Right lobe of liver (tissue), 6 donors: ENCODE measurements around the gene ADAMTS3. TPM values are rescaled to one million over a fixed set of nuclear protein-coding genes. Genes with fewer than 3 reads are reported as not detected.

ENCODE experiments used
- ATAC-seq, 4 donors: fragments of 200-7000 bp; cut with Tn5 transposase; one replicate each; pipeline ENCODE4 v1.9.1; 2020; ENCODE audit warnings: mild to moderate bottlenecking in 4 of 4, moderate library complexity in 4 of 4
- DNase-seq, 3 donors: peaks; one replicate each; pipeline ENCODE4 v3.0.0-alpha.2; 2020
- H3K27ac ChIP-seq, 3 donors: fragments of 200-600 bp; one replicate each; pipeline ENCODE4 v1.8.0; 2022
- H3K27me3 ChIP-seq, 2 donors: fragments of 200-600 bp; one replicate each; pipeline ENCODE4 v1.8.0; 2022
- H3K36me3 ChIP-seq, 4 donors: fragments of 200-600 bp; sonication (generic) in 1 of 4; one replicate each; pipeline versions ENCODE4 v1.5.1 to v1.8.0; 2017 to 2022; ENCODE audit warnings: control low read depth in 1 of 4
- H3K4me1 ChIP-seq, 4 donors: fragments of 200-600 bp; sonication (generic) in 1 of 4; one replicate each; pipeline versions ENCODE4 v1.5.1 to v1.8.0; 2017 to 2022; ENCODE audit warnings: control low read depth in 1 of 4
- H3K4me3 ChIP-seq, 3 donors: fragments of 200-600 bp; one replicate each; pipeline ENCODE4 v1.8.0; 2022
- H3K9me3 ChIP-seq, 4 donors: fragments of 200-600 bp; sonication (generic) in 1 of 4; one replicate each; pipeline versions ENCODE4 v1.5.1 to v1.8.0; 2017 to 2022; ENCODE audit warnings: control low read depth in 1 of 4
- POLR2A ChIP-seq: fragments of 450-650 bp; IDR thresholded peaks from one replicate; pipeline ENCODE4 v1.6.1; 2017; ENCODE audit warnings: antibody characterized with exemption, mild to moderate bottlenecking
- WGBS: methylation state at CpG from one replicate; pipeline ENCODE4 v1.1.6; 2018; ENCODE audit warnings: low coverage, low lambda C conversion rate; ENCODE audit not compliant: insufficient coverage; ENCODE audit errors: missing lambda C conversion rate; 5-methylcytosine and 5-hydroxymethylcytosine counted together
- intact Hi-C, 2 donors: fragments of 100-400 bp; cut with DNase I; formaldehyde crosslinking; loops; one replicate each; pipeline versions ENCODE4 v1.11.2 to v1.14.1; 2022
- long read RNA-seq: library from polyadenylated mRNA; unstranded; transcript quantifications from one replicate; pipeline ENCODE4 v2.0.0, GENCODE V29; 2019
- total RNA-seq, 6 experiments: library from RNA; depleted of rRNA in 2 of 6; stranded (reverse); fragments of >200 nt in 2 of 6; fragmentation: NEBNext Ultra II Directional in 3 of 6; extraction: Animal tissue kit (Norgen Biotek cat#: 25700) in 3 of 6; gene quantifications; one replicate each; pipeline versions ENCODE4 v1.1.0 to v1.2.4, GENCODE V29; 2016 to 2023
- TF ChIP-seq, protein P1 (sequence below), 4 donors: fragments of 200-600 bp in 3 of 4; fragments of 450-650 bp in 1 of 4; IDR thresholded peaks; one replicate each; pipeline versions ENCODE4 v1.5.1 to v1.8.0; 2016 to 2022; ENCODE audit warnings: antibody characterized with exemption in 4 of 4, mild to moderate bottlenecking in 2 of 4
- donor health status: DM: no; HTN: yes; CAD: no.
- donor health status: DM: no; HTN: no; CAD: no.
- donor health status: DM: no; HTN: no; CAD: no.
- donor health status: DM: no; HTN: yes; CAD: no.
- donor health status: DM: no; HTN: yes; CAD: no.

Gene ADAMTS3
- total RNA-seq, result under 1 TPM; 0.12 to 0.64 (median 0.42) TPM
- long read RNA-seq, result 0 reads

DNA sequence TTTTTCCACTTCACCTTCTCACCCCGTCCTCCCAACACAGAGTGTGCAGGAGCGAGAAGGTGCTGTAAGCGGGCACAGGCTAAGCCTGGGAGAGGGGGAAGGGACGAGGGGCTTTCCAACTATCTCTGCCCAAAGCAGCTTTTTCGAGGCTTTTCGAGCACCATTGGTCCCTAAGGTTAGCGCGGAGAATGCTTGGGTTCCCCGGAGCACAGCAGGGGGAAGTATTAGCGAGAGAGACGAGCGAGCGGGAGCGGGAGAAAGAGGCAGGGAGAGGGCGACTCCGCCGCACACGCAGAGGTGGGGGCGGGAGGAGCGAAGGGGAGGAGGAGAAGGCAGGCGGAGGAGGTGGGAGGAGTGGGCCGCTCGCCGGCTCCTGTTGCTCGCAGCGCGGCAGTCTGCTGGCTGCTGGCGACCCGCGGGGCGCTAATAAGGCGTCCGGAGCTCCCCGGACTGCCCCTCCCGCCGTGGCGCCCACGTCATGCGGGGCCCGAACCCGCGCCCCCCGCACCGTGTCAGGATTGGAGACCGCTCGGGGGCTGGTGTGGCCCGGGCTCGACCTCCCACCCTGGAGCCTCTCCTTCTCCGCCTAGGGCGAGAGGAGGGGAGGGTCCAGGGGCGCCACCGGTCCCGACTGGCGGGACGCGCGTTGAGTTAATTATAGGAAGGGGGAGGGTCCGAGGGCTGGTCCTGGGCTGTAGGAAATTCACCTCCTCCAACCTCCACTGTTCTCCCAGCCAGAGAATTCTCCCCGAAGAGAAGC is at the start of gene ADAMTS3:
Gene ADAMTS3 (minus strand): TSS at position 263 of the 760 bp plus-strand sequence. CDS start 459 bp downstream, outside the sequence.
- H3K27me3 ChIP-seq, result peaks cover 0 to 3% of the 10 kb centered on the region in 2 donors
- peak; percentile 58 to 65 (median 60) for DNase-seq
- ATAC-seq, result peak; percentile 61 to 78 (median 70)
- TF ChIP-seq, protein P1, sequence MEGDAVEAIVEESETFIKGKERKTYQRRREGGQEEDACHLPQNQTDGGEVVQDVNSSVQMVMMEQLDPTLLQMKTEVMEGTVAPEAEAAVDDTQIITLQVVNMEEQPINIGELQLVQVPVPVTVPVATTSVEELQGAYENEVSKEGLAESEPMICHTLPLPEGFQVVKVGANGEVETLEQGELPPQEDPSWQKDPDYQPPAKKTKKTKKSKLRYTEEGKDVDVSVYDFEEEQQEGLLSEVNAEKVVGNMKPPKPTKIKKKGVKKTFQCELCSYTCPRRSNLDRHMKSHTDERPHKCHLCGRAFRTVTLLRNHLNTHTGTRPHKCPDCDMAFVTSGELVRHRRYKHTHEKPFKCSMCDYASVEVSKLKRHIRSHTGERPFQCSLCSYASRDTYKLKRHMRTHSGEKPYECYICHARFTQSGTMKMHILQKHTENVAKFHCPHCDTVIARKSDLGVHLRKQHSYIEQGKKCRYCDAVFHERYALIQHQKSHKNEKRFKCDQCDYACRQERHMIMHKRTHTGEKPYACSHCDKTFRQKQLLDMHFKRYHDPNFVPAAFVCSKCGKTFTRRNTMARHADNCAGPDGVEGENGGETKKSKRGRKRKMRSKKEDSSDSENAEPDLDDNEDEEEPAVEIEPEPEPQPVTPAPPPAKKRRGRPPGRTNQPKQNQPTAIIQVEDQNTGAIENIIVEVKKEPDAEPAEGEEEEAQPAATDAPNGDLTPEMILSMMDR (IDR thresholded peaks at IDR 0.05), result no peak
- TF ChIP-seq POLR2A, result no peak
- H3K36me3 ChIP-seq, result no peaks in the 10 kb centered on the region
- H3K4me3 ChIP-seq, result peak within 1 kb of the TSS; percentile 41 to 54 (median 53)
- peaks cover 0 to 18% (median 0%) of the 10 kb centered on the region in 4 donors for H3K4me1 ChIP-seq
- no peaks in the 10 kb centered on the region for H3K9me3 ChIP-seq
- WGBS, result under 1% methylated on average over 11 of the region's 59 CpGs
- H3K27ac ChIP-seq, result peak within 1 kb of the TSS in 2 of 3 donors; percentile 3 to 65
- intact Hi-C loops, result no loop called here

DNA sequence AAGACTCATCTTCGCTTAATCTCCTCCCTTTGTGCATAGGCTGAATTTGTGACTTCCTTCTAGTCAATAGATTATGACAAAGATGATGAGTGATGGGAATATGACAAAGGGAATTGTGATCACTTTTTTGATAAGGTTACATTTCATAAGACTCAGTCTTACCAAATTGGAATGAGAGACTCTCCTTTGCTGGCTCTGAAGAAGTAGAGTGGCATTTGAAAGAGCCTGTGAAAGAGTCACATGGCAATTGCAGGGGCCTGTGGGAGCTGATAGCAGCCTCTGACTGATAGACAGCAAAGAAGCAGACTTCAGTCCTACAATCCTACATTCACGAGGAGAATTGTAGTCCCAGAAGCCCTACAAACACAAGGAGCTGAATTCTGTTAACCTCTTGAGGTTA is 44.9 kb upstream of the ADAMTS3 start:
- Histone ChIP-seq H3K27me3 (no peaks in the 10 kb centered on the region), H3K4me3 (no peak overlapping the region), H3K36me3 (no peaks in the 10 kb centered on the region), H3K27ac (no peak overlapping the region), H3K9me3 (no peaks in the 10 kb centered on the region), H3K4me1 (no peaks in the 10 kb centered on the region)
- ATAC-seq (no peak), DNase-seq (no peak)
- 60% methylated on average over 2 of the region's 2 CpGs for WGBS
- TF ChIP-seq, protein P1 (IDR thresholded peaks at IDR 0.05), result no peak
- TF ChIP-seq POLR2A, result no peak
- intact Hi-C loops, result no loop called here

DNA sequence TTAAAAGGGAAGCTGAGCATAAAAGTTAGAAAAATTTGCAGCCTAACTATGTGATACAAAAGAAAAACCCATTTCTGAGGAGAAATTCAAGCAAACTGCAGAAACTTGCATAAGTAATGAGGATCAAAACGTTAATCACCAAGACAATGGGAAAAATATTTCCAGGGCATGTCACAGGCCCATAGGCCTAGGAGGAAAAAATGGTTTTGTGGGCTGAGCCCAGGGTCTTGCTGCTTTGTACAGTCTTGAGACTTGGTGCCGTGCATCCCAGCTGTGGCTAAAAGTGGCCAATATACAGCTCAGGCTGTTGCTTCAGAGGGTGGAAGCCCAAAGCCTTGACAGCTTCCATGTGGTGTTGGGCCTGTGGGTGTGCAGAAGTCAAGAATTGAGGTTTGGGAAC is 37.7 kb upstream of the ADAMTS3 start:
- Histone ChIP-seq H3K27ac (no peak overlapping the region), H3K4me3 (no peak overlapping the region), H3K9me3 (no peaks in the 10 kb centered on the region), H3K36me3 (no peaks in the 10 kb centered on the region), H3K27me3 (no peaks in the 10 kb centered on the region), H3K4me1 (no peaks in the 10 kb centered on the region)
- DNase-seq (no peak), ATAC-seq (no peak)
- TF ChIP-seq, protein P1 (IDR thresholded peaks at IDR 0.05), result no peak
- TF ChIP-seq POLR2A, result no peak
- intact Hi-C loops, result no loop called here
- 62% methylated on average over 2 of the region's 2 CpGs for whole genome bisulfite sequencing

DNA sequence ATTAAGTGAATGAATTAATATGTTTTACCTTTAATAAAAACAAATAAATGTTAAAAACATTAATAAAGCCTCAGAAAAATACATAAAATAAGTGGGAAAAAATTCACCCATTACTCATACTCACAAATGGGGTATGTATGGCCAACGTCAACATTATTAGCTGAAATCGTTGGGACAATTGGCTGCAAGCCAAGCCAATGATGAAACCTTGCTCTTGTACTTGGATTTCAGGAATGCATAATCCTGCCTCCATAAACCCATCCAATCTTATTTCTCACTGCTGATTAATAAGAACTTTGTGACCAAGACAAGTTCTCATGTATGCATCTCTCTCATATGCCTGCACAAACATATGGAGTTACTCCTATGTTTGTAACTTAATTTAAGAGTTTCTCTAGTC is 35.3 kb upstream of the ADAMTS3 start:
- WGBS, result 17% methylated on average over 2 of the region's 2 CpGs
- intact Hi-C loops, result no loop called here
- no peaks in the 10 kb centered on the region for H3K4me1 ChIP-seq
- no peak overlapping the region for H3K27ac ChIP-seq
- no peaks in the 10 kb centered on the region for H3K36me3 ChIP-seq
- peak in 1 of 3 donors; percentile 16 for DNase-seq
- no peak for ATAC-seq
- no peaks in the 10 kb centered on the region for H3K27me3 ChIP-seq
- H3K4me3 ChIP-seq, result no peak overlapping the region
- TF ChIP-seq POLR2A, result no peak
- TF ChIP-seq, protein P1 (IDR thresholded peaks at IDR 0.05), result no peak
- no peaks in the 10 kb centered on the region for H3K9me3 ChIP-seq
